IPS-18c (cell line): ENCODE measurements around the gene MIA2.
"Not testable (repeated sequence)": the region's sequence is repeated elsewhere in the genome, so short reads cannot be mapped to it uniquely, and the experiment has no call there.

Source experiments
- H3K4me3 ChIP-seq: 2 replicates; pipeline ENCODE4 v1.7.0; 2013; ENCODE audit warnings: low read depth, mild to moderate bottlenecking, low read length, moderate library complexity; ENCODE audit not compliant: insufficient read depth
- H3K9me3 ChIP-seq: one replicate; pipeline ENCODE4 v1.6.1; 2013; ENCODE audit warnings: mild to moderate bottlenecking, low read length, moderate library complexity; ENCODE audit not compliant: control insufficient read depth, insufficient read depth

Gene MIA2

GRCh38 chr14:39360316-39360715 is 126.6 kb downstream of the MIA2 start:
- Histone ChIP-seq H3K4me3 (no peak overlapping the region), H3K9me3 (peaks cover 2% of the 10 kb centered on the region)

- not testable (repeated sequence) for H3K4me3 ChIP-seq, H3K9me3 ChIP-seq
These were observed 127.8 kb downstream of the MIA2 start for GRCh38 chr14:39361556-39361955.

GRCh38 chr14:39364509-39364908 is 130.8 kb downstream of the MIA2 start:
- no peak overlapping the region for H3K4me3 ChIP-seq
- H3K9me3 ChIP-seq: no peaks in the 10 kb centered on the region

GRCh38 chr14:39365354-39365753 is 131.6 kb downstream of the MIA2 start:
- no peaks in the 10 kb centered on the region for H3K9me3 ChIP-seq

DNA sequence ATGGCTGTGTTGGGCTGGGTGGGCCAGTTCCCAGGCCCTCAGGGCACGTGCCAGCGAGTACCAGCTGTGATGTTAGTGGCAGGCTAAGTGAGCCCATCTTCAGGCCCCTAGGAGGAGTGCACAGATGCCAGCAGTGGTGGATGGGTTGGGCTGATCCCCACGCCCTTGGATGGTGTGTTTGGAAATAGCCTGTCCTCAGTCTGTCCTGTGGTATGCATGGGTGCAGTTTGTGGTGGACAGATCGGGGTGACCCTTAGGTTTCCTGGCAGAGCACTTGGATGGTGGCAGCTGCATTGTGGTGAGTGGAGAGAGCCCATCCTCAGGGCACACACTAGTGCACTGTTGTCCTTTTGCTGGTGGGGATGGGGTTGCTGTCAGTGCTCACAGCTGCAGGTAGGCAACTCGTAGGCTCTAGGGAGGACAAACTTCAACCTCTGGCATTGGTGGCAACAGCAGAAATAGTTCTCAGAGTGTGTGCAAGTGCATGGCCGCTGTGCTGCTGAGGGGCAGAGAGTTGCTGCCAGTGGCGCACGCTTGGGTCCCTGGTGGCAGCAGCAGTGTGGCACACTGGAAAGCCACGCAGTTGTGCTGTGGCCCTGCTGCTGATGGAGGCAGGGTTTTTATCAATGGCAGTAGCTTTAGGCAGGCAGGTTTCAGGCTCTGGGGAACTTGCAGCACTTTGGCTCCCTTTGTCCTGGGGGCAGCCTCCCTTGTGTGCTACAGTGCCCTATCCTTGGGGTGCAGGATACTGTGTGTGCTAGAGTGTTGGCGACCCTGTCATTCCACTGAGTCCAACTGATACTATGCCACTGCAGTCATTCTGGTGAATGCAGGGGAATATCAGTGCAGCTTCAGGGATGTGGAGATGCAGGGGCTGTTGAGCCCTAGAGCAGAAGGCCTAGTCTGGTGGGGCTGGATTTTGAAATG is 133.0 kb downstream of the MIA2 start:
- H3K4me3 ChIP-seq: no peak overlapping the region
- no peaks in the 10 kb centered on the region for H3K9me3 ChIP-seq

More at GRCh38 chr14:39365354-39365753, 131.6 kb downstream of the MIA2 start:
- no peak overlapping the region for H3K4me3 ChIP-seq

DNA sequence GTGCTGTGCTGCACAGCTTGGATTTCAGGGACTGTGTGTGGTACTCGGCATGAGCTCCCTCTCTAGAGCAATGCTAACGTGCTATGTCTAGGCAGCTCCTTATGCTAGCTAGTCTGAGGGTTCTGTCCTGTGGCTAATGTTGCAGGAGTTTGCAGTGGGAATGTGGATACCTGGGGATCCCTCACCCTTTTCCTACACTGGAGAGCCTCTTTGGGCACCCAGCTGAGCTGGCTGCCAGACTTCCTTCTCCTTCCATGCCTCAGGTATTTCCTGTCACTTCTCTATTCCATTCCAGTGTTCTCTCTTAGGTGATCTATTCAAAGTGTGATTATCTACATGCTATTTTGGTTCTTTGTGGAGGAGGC is 133.7 kb downstream of the MIA2 start:
- H3K4me3 ChIP-seq: no peak overlapping the region
- no peaks in the 10 kb centered on the region for H3K9me3 ChIP-seq

DNA sequence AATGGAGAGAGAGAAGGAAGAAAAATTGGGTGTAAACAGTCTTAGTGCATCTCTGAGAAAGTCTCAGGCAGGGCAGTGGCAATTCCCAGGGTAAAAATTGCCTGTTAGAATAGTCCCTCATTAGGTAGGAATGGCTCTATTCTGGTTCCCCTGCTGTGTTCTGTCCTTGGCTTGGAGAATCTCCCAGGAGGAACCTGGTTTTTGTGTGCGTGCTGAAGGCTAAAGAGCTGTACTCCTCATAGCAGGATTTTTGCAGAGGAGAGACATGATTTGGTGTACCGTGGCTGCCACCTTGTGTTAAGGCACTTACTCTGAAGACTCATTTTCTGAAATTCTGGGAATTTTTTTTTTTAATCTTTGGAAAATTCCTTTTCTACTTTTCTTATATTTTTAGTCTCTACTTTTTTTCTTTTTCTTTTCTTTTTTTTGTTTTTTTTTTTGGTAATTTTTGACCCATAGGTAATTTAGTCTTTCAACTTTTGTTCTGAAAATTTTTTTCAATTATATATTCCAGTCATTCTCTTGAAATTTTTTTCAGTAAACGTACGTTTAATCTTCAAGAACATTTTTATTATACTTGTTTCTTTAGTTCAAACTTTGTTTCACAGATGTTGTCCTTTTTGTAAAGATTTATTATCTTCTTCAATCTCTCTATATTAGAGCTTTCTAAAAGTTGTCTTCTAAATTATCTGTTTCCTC is 134.7 kb downstream of the MIA2 start:
- Histone ChIP-seq H3K9me3 (no peaks in the 10 kb centered on the region), H3K4me3 (no peak overlapping the region)

DNA sequence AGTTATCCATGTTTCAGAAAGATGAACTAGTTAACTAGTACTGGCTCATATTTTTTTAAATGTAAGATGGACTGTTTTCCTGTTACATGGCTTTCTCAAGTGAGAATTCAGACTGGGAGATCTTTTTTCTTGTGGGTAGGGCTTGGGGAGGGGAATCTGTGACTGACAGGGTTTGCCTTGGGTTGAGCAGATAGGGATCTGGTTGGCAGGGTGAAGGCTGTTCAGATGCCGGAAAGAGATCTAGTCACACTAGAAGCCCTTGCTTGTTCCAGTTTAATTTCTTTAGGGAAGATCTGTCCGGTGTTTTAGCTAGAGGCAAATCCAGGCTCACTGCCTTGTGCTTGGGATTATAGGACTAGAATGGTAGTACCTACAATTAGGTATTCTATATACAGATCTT is 135.3 kb downstream of the MIA2 start:
- H3K4me3 ChIP-seq: no peak overlapping the region
- no peaks in the 10 kb centered on the region for H3K9me3 ChIP-seq

- Histone ChIP-seq H3K9me3 (no peaks in the 10 kb centered on the region), H3K4me3 (no peak overlapping the region)
These were observed 136.7 kb downstream of the MIA2 start for GRCh38 chr14:39370415-39370814.

GRCh38 chr14:39372656-39373055 is 138.9 kb downstream of the MIA2 start:
- Histone ChIP-seq H3K4me3 (no peak overlapping the region), H3K9me3 (no peaks in the 10 kb centered on the region)

DNA sequence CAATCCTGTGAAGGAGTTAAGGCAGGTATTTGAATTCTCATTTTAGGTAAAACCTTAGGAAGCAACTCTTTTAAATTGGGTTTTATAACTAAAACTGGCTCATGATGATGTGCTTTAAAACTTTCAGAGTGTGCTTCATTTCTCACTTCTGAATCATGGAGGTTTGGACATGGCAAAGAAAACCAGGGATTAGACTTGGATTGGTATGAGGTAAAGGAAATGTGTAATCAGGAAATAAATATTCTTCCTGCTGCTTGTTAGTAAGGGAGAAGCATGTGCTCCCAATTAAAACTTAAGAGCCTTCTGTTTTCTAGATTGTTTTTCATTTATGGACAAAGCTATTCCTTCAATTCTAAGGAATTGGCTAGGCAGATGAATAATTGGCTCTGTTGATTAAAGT is 141.1 kb downstream of the MIA2 start:
- Histone ChIP-seq H3K4me3 (no peak overlapping the region), H3K9me3 (no peaks in the 10 kb centered on the region)

DNA sequence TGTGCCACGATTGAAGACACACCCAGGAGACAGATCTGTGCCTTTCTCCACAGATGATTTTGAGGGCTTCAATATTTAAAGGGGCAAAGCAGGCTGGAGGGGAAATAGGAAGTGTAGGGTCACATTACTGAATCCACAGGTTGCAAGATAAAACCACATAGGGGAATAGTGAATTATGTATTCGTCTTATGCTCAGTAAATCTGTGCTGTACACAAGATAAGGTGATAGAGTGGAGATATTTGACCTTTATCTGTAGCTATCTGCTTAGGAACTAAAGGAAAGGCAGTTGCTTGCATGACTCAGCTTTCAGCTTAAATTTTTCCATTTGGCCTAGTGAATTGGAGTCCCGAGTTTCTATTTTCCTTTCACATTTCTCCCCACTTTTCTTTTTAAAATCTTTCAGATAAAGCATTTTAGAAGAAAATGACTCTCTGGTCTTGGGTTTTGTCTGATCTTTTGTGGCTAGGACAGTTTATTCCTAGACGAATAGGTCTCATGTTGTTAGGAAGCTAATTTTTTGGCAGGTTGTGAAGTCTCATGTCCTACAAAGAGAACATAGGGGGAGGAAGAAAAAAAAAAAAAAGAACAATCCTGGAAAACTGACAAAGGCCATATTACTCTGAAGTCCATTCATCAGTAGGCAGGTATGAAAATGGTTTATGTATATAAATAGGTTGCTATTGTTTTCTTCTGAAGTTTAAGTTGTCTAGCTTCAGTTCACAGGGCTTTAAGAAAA is 143.1 kb downstream of the MIA2 start:
- Histone ChIP-seq H3K9me3 (no peaks in the 10 kb centered on the region), H3K4me3 (no peak overlapping the region)

GRCh38 chr14:39381366-39381765 is 147.7 kb downstream of the MIA2 start:
- H3K9me3 ChIP-seq: no peaks in the 10 kb centered on the region
- no peak overlapping the region for H3K4me3 ChIP-seq

- no peaks in the 10 kb centered on the region for H3K9me3 ChIP-seq
- no peak overlapping the region for H3K4me3 ChIP-seq
These were observed 148.7 kb downstream of the MIA2 start for GRCh38 chr14:39382463-39382862.

DNA sequence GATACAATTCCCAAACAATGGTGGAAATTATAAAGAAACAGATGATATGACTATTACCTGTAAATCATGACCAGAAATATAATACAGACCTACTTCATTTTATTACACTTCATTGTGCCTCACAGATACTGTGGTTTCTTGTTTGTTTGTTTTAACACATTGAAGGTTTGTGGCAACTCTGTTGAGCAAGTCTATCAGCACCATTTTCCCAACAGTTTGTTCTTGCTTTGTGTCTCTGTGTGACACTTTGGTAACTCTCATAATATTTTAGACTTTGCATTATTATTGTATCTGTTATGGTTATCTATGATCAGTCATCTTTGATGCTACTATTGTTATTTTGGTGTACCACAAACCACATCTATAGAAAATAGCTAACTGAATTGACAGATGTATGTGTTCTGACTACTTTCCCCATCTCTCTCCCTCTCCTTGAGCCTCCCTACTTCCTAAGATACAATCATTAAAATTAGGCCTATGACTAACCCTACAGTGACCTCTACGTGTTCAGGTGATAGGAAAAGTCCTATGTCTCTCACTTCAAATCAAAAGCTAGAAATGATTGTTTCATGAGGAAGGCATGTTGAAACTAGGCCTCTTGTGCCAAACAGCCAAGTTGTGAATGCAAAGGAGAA is 149.4 kb downstream of the MIA2 start:
- H3K4me3 ChIP-seq: no peak overlapping the region
- no peaks in the 10 kb centered on the region for H3K9me3 ChIP-seq

DNA sequence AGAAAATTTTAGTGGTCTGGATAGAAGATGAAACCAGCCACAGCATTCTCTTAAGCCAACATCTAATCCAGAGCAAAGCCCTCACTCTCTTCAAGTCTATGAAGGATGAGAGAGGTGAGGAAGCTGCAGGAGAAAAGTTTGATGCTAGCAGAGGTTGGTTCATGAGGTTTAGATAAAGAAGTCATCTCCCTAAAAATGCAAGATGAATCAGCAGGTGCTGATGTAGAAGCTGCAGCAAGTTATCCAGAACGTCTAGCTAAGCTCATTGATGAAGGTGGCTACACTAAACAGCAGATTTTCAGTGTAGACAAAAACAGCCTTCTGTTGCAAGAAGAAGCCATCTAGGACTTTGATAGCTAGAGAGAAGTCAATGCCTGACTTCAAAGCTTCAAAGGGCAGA is 150.0 kb downstream of the MIA2 start:
- H3K4me3 ChIP-seq: no peak overlapping the region
- no peaks in the 10 kb centered on the region for H3K9me3 ChIP-seq

- H3K4me3 ChIP-seq: no peak overlapping the region
- H3K9me3 ChIP-seq: no peaks in the 10 kb centered on the region
These were observed 150.5 kb downstream of the MIA2 start for GRCh38 chr14:39384177-39384576.
